HFFc6 (cell line): ENCODE data around the gene PRADC1. TPM values are rescaled to one million over a fixed set of nuclear protein-coding genes. Genes with fewer than 3 reads are reported as not detected.
"Not testable (repeated sequence)": the region's sequence is repeated elsewhere in the genome, so short reads cannot be mapped to it uniquely, and the experiment has no call there.

ENCODE experiments used
- DNase-seq: peaks from one replicate; pipeline ENCODE4 v3.0.0-alpha.2; 2018
- H3K27ac Mint-ChIP-seq: 2 replicates; pipeline ENCODE4 v1.8.0; 2020; ENCODE audit warnings: mild to moderate bottlenecking, mixed read lengths
- H3K27me3 Mint-ChIP-seq: 2 replicates; pipeline ENCODE4 v1.8.0; 2021; ENCODE audit warnings: mild to moderate bottlenecking, moderate library complexity, mixed read lengths; ENCODE audit not compliant: insufficient read depth
- H3K36me3 Mint-ChIP-seq: 2 replicates; pipeline ENCODE4 v1.8.0; 2021; ENCODE audit warnings: low read depth, mixed read lengths
- H3K4me1 Mint-ChIP-seq: 2 replicates; pipeline ENCODE4 v1.8.0; 2020; ENCODE audit warnings: low read depth, mixed read lengths
- H3K4me3 Mint-ChIP-seq: 2 replicates; pipeline ENCODE4 v1.8.0; 2020; ENCODE audit warnings: mild to moderate bottlenecking, moderate library complexity, mixed read lengths
- H3K9me3 Mint-ChIP-seq: 2 replicates; pipeline ENCODE4 v1.8.0; 2020; ENCODE audit warnings: mild to moderate bottlenecking, mixed read lengths
- CTCF ChIP-seq: fragments of 200-600 bp; sonication (generic); IDR thresholded peaks from 2 replicates; pipeline ENCODE4 v1.5.0; 2021; ENCODE audit warnings: antibody characterized with exemption, mild to moderate bottlenecking
- total RNA-seq, 6 experiments: library from RNA; stranded (reverse); fragmentation: NEBNext Ultra II Directional; extraction: Animal tissue kit (Norgen Biotek cat#: 25700); gene quantifications; 2 replicates in 1 of 6; 3 replicates in 5 of 6; pipeline ENCODE4 v1.2.3, GENCODE V29; 2021

The PRADC1 gene
- total RNA-seq, 6 experiments from 2014 or later: 27.5 to 38.7 (median 31.7) TPM

GRCh38 chr2:73264783-73265182, 31.7 kb upstream of the PRADC1 start:
- TF ChIP-seq CTCF: no peak
- no peaks in the 10 kb centered on the region for H3K4me1 Mint-ChIP-seq
- H3K36me3 Mint-ChIP-seq: peaks cover 7% of the 10 kb centered on the region; the same call in 1 of the 2 replicates
- H3K27me3 Mint-ChIP-seq: peaks cover 29% of the 10 kb centered on the region
- no peak for DNase-seq
- H3K9me3 Mint-ChIP-seq: no peaks in the 10 kb centered on the region
- no peak overlapping the region for H3K27ac Mint-ChIP-seq
- no peak overlapping the region for H3K4me3 Mint-ChIP-seq

- Mint-ChIP-seq H3K27ac (no peak overlapping the region), H3K36me3 (peaks cover 7% of the 10 kb centered on the region; the same call in 1 of the 2 replicates), H3K9me3 (no peaks in the 10 kb centered on the region), H3K27me3 (peaks cover 32% of the 10 kb centered on the region), H3K4me1 (no peaks in the 10 kb centered on the region), H3K4me3 (no peak overlapping the region)
- TF ChIP-seq CTCF: no peak
- DNase-seq: no peak
These were observed 31.2 kb upstream of the PRADC1 start for GRCh38 chr2:73264332-73264606.

- H3K4me3 Mint-ChIP-seq: no peak overlapping the region
- peaks cover 34% of the 10 kb centered on the region for H3K27me3 Mint-ChIP-seq
- no peak for TF ChIP-seq CTCF
- no peaks in the 10 kb centered on the region for H3K9me3 Mint-ChIP-seq
- no peak overlapping the region for H3K27ac Mint-ChIP-seq
- peaks cover 7% of the 10 kb centered on the region; the same call in 1 of the 2 replicates for H3K36me3 Mint-ChIP-seq
- DNase-seq: no peak
- H3K4me1 Mint-ChIP-seq: no peaks in the 10 kb centered on the region
These were observed 30.7 kb upstream of the PRADC1 start for GRCh38 chr2:73263540-73264331.

- H3K4me3 Mint-ChIP-seq, H3K27ac Mint-ChIP-seq, H3K36me3 Mint-ChIP-seq, DNase-seq, H3K9me3 Mint-ChIP-seq, H3K4me1 Mint-ChIP-seq: not testable (repeated sequence)
- H3K27me3 Mint-ChIP-seq: peaks cover 26% of the 10 kb centered on the region
These were observed 29.8 kb upstream of the PRADC1 start for GRCh38 chr2:73262691-73263429.

GRCh38 chr2:73262108-73262651, 29.1 kb upstream of the PRADC1 start:
- H3K4me1 Mint-ChIP-seq: no peaks in the 10 kb centered on the region
- peaks cover 25% of the 10 kb centered on the region for H3K27me3 Mint-ChIP-seq
- no peak overlapping the region for H3K27ac Mint-ChIP-seq
- DNase-seq: no peak
- no peak for TF ChIP-seq CTCF
- no peak overlapping the region for H3K4me3 Mint-ChIP-seq
- no peaks in the 10 kb centered on the region for H3K36me3 Mint-ChIP-seq
- no peaks in the 10 kb centered on the region for H3K9me3 Mint-ChIP-seq
